ENCODE results near the gene RHCE. TPM values are rescaled to one million over a fixed set of nuclear protein-coding genes. Genes with fewer than 3 reads are reported as not detected.

RHCE gene
- total and polyA plus RNA-seq, 2 of the 8 experiments (the other 6 are each of a cell fraction or from before 2014, with no cell fraction given) = 0.23 to 0.50 TPM

- Histone ChIP-seq H4K91ac (replicated peaks; ENCODE audit: insufficient read length, low read length) (no peak overlapping the region), H3K56ac (replicated peaks; ENCODE audit: insufficient read length, low read depth, low read length) (no peak overlapping the region), H4K8ac (ENCODE audit: extremely low read depth, insufficient read depth, low read length) (no peak overlapping the region), H3K27me3 (replicated peaks in 1 of 4; ENCODE audit: control insufficient read depth in 3 of 4, extremely low read depth in 1 of 4, insufficient read depth in 3 of 4, low read length in 3 of 4) (no peaks in the 10 kb centered on the region), H3K4me3 (ENCODE audit: extremely low read depth in 1 of 4, insufficient read depth in 2 of 4, low read depth in 3 of 4, low read length in 4 of 4) (no peak overlapping the region), H2BK20ac (ENCODE audit: low read length) (no peak overlapping the region), H2BK15ac (ENCODE audit: low read length) (no peak overlapping the region), H3K36me3 (ENCODE audit: control insufficient read depth in 2 of 4, insufficient read depth in 4 of 4, low read length in 3 of 4) (peaks cover 0 to 2% (median 0%) of the 10 kb centered on the region in 4 experiments; a peak in 2 of 8 replicates), H3K14ac (ENCODE audit: insufficient read length) (no peak overlapping the region), H2BK12ac (ENCODE audit: low read depth, low read length) (no peak overlapping the region), H2BK5ac (ENCODE audit: low read depth, low read length) (no peak overlapping the region), H3K4me1 (replicated peaks in 1 of 4; ENCODE audit: control insufficient read depth in 3 of 4, insufficient read depth in 4 of 4, low read length in 3 of 4) (peaks cover 0 to 4% (median 0%) of the 10 kb centered on the region in 4 experiments; a peak in 2 of 7 replicates), H3K27ac (ENCODE audit: low read depth, low read length) (no peak overlapping the region), H3K18ac (ENCODE audit: extremely low read depth, low read length) (no peak overlapping the region), H2AK5ac (ENCODE audit: low read depth, low read length) (no peak overlapping the region), H3K9ac (replicated peaks in 1 of 4; ENCODE audit: extremely low read depth in 1 of 4, low read depth in 3 of 4, low read length in 3 of 4) (no peak overlapping the region), H3K79me1 (ENCODE audit: low read depth, low read length) (no peaks in the 10 kb centered on the region), H4K5ac (ENCODE audit: insufficient read length, low read depth, low read length) (no peak overlapping the region), H2BK120ac (replicated peaks; ENCODE audit: low read depth, low read length) (no peak overlapping the region), H3K79me2 (ENCODE audit: control insufficient read depth in 1 of 2, insufficient read depth in 2 of 2, low read length in 2 of 2) (no peaks in the 10 kb centered on the region; a peak in 1 of 4 replicates), H2AFZ (ENCODE audit: low read length) (no peak overlapping the region), H3K23ac (ENCODE audit: insufficient read length) (no peak overlapping the region), H3K9me3 (ENCODE audit: insufficient read depth in 2 of 2, low read depth in 1 of 2, low read length in 1 of 2) (no peaks in the 10 kb centered on the region), H3K23me2 (ENCODE audit: low read depth, low read length) (no peaks in the 10 kb centered on the region), H4K20me1 (replicated peaks in 1 of 2; ENCODE audit: control insufficient read depth in 1 of 2, insufficient read depth in 2 of 2, low read length in 2 of 2) (no peaks in the 10 kb centered on the region), H3K4ac (replicated peaks; ENCODE audit: insufficient read length, low read depth, low read length) (no peak overlapping the region), H3K4me2 (ENCODE audit: insufficient read depth in 1 of 2, low read depth in 2 of 2, low read length in 2 of 2) (no peak overlapping the region)
- no peak for DNase-seq (ENCODE audit: low read depth in 1 of 2, low spot score in 2 of 2)
- no peak for TF ChIP-seq RBBP5 (IDR thresholded peaks at IDR 0.05; ENCODE audit: borderline replicate concordance, low read depth, low read length)
- TF ChIP-seq TCF12 (IDR thresholded peaks at IDR 0.05; ENCODE audit: low read depth, low read length) = no peak
- no peak for TF ChIP-seq ATF2 (IDR thresholded peaks at IDR 0.05; ENCODE audit: low read length)
- no peak for TF ChIP-seq TAF1 (IDR thresholded peaks at IDR 0.05; ENCODE audit: low read depth, low read length)
- TF ChIP-seq NRF1 (IDR thresholded peaks at IDR 0.05; ENCODE audit: low read depth, low read length) = no peak
- TF ChIP-seq SUZ12 (IDR thresholded peaks at IDR 0.05; ENCODE audit: low read length) = no peak
- no peak for TF ChIP-seq SIRT6 (IDR thresholded peaks at IDR 0.05; ENCODE audit: low read length)
- TF ChIP-seq JUN (IDR thresholded peaks at IDR 0.05; ENCODE audit: low read depth, low read length) = no peak
- TF ChIP-seq POLR2AphosphoS5 (IDR thresholded peaks at IDR 0.05; ENCODE audit: low read depth, low read length) = no peak
- TF ChIP-seq SP1 (IDR thresholded peaks at IDR 0.05; ENCODE audit: low read depth, low read length) = no peak
- TF ChIP-seq TEAD4 (IDR thresholded peaks at IDR 0.05; ENCODE audit: low read depth, low read length) = no peak
- ChIA-PET CTCF (ENCODE audit: partially characterized antibody) (interaction anchor here (1.0 to 2.9 kb wide), 4 partner anchors 18 to 250 kb away, joined by 3 to 11 read pairs (median 6); no protein-coding TSS in a partner anchor), POLR2A (ENCODE audit: partially characterized antibody) (interaction anchor here (1.2 kb wide), 1 partner anchor 19 kb away, joined by 5 read pairs; the partner anchor contains the start of gene MACO1)
- FAIRE-seq = no peak
- WGBS, 2 experiments (ENCODE audit: extremely low coverage in 1 of 2, insufficient coverage in 1 of 2, insufficient read length in 1 of 2, insufficient replicate concordance in 2 of 2, low coverage in 1 of 2, low lambda C conversion rate in 2 of 2, missing lambda C conversion rate in 1 of 2) = 95% methylated on average over 2 of the region's 2 CpGs; no CpG with 5 or more reads in 1 of the 2 experiments
Observed at GRCh38 chr1:25450891-25451290, 30.3 kb upstream of the RHCE start.

All from H1 (cell line).